Mesodermal cell (in vitro differentiated cells): ENCODE data around the gene TMEM201.

Experiments used
- H3K27ac ChIP-seq: 2 replicates; pipeline ENCODE4 v1.7.0; 2013; ENCODE audit warnings: mild to moderate bottlenecking, low read depth, low read length, moderate library complexity; ENCODE audit not compliant: severe bottlenecking
- H3K36me3 ChIP-seq: 2 replicates; pipeline ENCODE4 v1.7.1; 2013; ENCODE audit warnings: mild to moderate bottlenecking, low read length, moderate library complexity; ENCODE audit not compliant: control insufficient read depth, insufficient read depth
- H3K4me1 ChIP-seq: one replicate; pipeline ENCODE4 v1.7.1; 2013; ENCODE audit warnings: mild to moderate bottlenecking, low read length; ENCODE audit not compliant: insufficient read depth, control insufficient read depth, poor library complexity, severe bottlenecking
- H3K4me3 ChIP-seq: 2 replicates; pipeline ENCODE4 v1.7.0; 2013; ENCODE audit warnings: low read length, control low read depth, mild to moderate bottlenecking; ENCODE audit not compliant: insufficient read depth, poor library complexity, severe bottlenecking; ENCODE audit errors: extremely low read depth
- H3K9me3 ChIP-seq: 2 replicates; pipeline ENCODE4 v1.7.1; 2013; ENCODE audit warnings: mild to moderate bottlenecking, low read length, moderate library complexity; ENCODE audit not compliant: control insufficient read depth
- WGBS, 2 experiments: methylation state at CpG; one replicate each; pipeline ENCODE4 v1.1.5; 2013; ENCODE audit warnings: missing lambda C conversion rate in 2 of 2; ENCODE audit not compliant: insufficient coverage in 2 of 2; 5-methylcytosine and 5-hydroxymethylcytosine counted together

The TMEM201 gene

GRCh38 chr1:9646037-9646436 lies 57.3 kb downstream of the TMEM201 start:
- Histone ChIP-seq H3K27ac (no peak overlapping the region), H3K4me1 (no peaks in the 10 kb centered on the region), H3K4me3 (no peak overlapping the region), H3K9me3 (no peaks in the 10 kb centered on the region), H3K36me3 (no peaks in the 10 kb centered on the region)
- 91 to 97% methylated on average over 12 to 13 of the region's 13 CpGs for WGBS, 2 experiments

GRCh38 chr1:9648171-9648570 lies 59.5 kb downstream of the TMEM201 start:
- no peaks in the 10 kb centered on the region for H3K36me3 ChIP-seq
- no peak overlapping the region for H3K27ac ChIP-seq
- 87 to 92% methylated on average over 9 of the region's 10 CpGs for WGBS, 2 experiments

GRCh38 chr1:9649769-9650168 lies 61.1 kb downstream of the TMEM201 start:
- H3K4me3 ChIP-seq, result no peak overlapping the region
- H3K36me3 ChIP-seq, result no peaks in the 10 kb centered on the region
- 80 to 82% methylated on average over 1 of the region's 3 CpGs for WGBS, 2 experiments
- no peaks in the 10 kb centered on the region for H3K9me3 ChIP-seq
- no peak overlapping the region for H3K27ac ChIP-seq
- H3K4me1 ChIP-seq, result no peaks in the 10 kb centered on the region

More at GRCh38 chr1:9648171-9648570, 59.5 kb downstream of the TMEM201 start:
- Histone ChIP-seq H3K4me1 (no peaks in the 10 kb centered on the region), H3K9me3 (no peaks in the 10 kb centered on the region), H3K4me3 (no peak overlapping the region)

DNA sequence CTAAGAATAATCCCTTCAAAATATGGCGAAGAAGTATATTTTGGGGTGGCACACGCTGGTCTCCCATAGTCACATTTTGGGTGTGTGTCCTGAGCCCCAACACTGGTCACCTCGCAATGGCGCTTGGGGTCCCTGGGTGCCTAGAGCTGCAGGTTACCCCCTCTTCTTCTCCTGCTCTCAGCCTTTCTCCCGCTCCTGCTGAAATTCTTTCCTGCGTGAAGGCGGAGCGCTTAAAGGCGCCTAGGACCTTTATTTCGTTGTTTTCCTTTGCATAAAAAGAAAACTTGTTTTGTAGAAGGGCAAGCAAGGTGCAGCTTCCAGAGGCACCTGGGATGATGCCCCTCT lies 62.5 kb downstream of the TMEM201 start:
- no peaks in the 10 kb centered on the region for H3K9me3 ChIP-seq
- H3K4me3 ChIP-seq, result peak overlapping the region; percentile 41
- 41 to 90% methylated on average over 4 to 9 of the region's 10 CpGs for WGBS, 2 experiments
- no peak overlapping the region for H3K27ac ChIP-seq
- no peaks in the 10 kb centered on the region for H3K4me1 ChIP-seq
- H3K36me3 ChIP-seq, result no peaks in the 10 kb centered on the region

DNA sequence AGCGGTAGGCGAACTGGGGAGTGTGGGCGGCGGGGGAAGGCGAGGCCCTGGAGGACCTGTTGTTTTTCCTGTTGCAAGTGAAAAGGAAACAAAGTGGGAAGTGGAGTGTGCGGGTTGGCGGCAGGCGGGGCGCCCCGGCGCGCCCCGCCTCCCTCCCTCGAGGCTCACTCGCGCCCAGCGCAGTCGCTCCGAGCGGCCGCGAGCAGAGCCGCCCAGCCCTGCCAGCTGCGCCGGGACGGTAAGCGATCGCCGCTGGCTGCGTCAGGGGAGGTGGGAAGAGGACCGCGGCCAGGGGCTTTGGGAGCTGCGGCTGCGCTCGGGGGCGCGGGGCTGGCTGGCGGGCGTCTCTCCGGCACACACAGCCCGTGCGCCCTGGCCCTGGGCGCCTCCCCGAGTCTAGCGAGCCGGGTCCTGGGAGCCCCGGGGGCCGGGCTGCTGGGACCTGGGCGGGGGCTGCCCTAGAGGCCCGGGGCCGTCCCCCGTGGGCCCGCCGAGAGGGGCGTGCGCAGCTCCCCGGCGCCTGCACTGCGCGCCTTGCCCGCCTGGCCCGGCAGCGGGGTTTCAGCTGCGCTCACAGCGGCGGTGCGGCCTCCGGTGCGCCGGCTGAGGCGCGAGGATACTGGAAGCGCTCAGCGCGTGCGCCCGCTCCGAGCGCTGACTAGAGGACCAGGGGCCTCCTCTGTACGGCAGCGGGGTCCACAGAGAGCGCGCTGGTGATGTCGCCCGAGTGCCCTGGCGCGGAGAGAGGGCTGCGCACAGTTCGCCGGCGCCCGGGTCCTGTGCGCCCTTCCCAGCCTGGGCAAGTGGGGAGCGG lies 63.1 kb downstream of the TMEM201 start, which contains the start of gene PIK3CD:
Gene PIK3CD (plus strand): TSS at position 167 of the 814 bp plus-strand sequence. CDS start 58,725 bp downstream, outside the sequence.
- Histone ChIP-seq H3K36me3 (no peaks in the 10 kb centered on the region), H3K4me1 (no peaks in the 10 kb centered on the region), H3K27ac (no peak within 1 kb of the TSS), H3K9me3 (no peaks in the 10 kb centered on the region), H3K4me3 (peak within 1 kb of the TSS; percentile 41)
- WGBS, 2 experiments, result 1% methylated on average over 52 to 66 of the region's 94 CpGs

DNA sequence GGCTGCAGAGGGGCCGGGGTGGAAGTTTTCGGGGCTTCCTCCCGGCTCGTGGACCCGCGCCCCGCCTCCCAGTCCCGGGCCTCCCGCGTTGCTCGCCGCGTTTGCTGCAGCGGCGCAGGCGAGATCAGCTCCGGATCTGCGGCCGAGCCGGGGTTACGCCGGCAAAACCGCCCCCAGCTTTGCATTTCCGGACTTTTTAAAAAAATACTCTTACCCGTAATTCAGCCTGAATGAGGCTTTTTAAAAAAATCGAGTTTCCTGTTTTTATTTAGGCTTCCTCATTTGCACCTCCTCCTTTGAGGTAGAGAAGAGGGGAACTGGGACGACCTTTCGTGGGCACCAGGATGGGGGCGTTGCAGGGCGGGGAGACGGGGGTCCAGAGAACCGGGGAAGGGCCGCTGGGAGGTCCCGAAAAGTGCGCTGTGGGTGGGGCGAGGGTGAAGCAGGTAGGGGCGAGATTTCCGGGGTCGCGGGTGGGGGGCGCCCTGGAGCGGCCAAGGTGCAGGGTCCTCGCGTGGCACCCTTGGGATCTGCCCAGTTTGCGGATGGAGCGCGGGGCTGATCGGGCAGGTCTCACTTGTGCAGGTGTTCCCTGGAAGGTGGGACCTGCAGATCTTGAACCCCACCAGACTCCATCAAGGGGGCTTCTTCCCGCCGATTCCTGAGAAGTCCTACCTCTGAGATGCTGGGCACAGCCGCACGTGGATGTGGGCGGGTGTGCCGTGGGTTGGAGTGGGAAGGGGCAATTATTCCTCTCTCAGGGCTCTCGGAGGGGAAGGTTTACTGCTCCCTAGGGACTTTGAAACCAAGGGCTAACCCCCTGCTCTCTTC lies 63.9 kb downstream of the TMEM201 start:
- 20 to 35% methylated on average over 26 to 33 of the region's 55 CpGs for WGBS, 2 experiments
- H3K4me3 ChIP-seq, result peak overlapping the region; percentile 41
- H3K9me3 ChIP-seq, result no peaks in the 10 kb centered on the region

GRCh38 chr1:9653210-9653490 lies 64.4 kb downstream of the TMEM201 start:
- 70 to 79% methylated on average over 5 to 9 of the region's 11 CpGs for WGBS, 2 experiments
- H3K4me3 ChIP-seq, result no peak overlapping the region
- no peaks in the 10 kb centered on the region for H3K36me3 ChIP-seq
- no peak overlapping the region for H3K27ac ChIP-seq
- no peaks in the 10 kb centered on the region for H3K4me1 ChIP-seq
- no peaks in the 10 kb centered on the region for H3K9me3 ChIP-seq

More for the DNA sequence above, 63.9 kb downstream of the TMEM201 start:
- no peaks in the 10 kb centered on the region for H3K4me1 ChIP-seq
- H3K36me3 ChIP-seq, result no peaks in the 10 kb centered on the region
- H3K27ac ChIP-seq, result no peak overlapping the region

DNA sequence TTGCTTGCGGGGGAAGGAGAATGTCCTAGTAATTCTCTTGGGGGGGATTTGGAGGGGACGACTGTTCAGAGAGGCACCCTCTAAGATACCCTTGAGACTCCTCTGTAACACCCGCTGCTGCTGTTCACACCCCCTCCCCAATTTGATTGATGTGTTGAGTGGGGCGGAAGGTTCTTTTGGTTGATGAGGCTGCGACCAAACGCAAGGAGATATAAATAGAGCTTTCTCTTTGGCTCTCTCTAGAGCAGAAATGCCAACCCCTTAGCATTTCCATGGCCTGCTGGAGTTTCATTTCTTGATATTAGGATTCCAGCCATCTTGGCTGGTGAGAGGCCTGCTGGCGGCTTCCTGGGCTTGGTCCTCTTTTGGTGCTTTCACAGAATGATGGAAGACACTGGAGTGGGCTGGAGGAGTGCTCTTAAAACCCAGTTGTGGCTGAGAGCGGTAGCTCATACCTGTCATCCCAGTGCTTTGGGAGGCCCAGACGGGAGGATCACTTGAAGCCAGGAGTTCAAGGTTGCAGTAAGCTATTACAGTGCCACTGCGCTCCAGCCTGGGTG lies 64.9 kb downstream of the TMEM201 start:
- Histone ChIP-seq H3K27ac (no peak overlapping the region), H3K4me3 (no peak overlapping the region), H3K36me3 (no peaks in the 10 kb centered on the region), H3K4me1 (no peaks in the 10 kb centered on the region), H3K9me3 (no peaks in the 10 kb centered on the region)
- WGBS, 2 experiments, result 84 to 94% methylated on average over 4 of the region's 10 CpGs

GRCh38 chr1:9654051-9654833 lies 65.5 kb downstream of the TMEM201 start:
- Histone ChIP-seq H3K27ac (no peak overlapping the region), H3K4me1 (no peaks in the 10 kb centered on the region), H3K4me3 (no peak overlapping the region), H3K9me3 (no peaks in the 10 kb centered on the region), H3K36me3 (no peaks in the 10 kb centered on the region)
- 90 to 94% methylated on average over 21 to 25 of the region's 25 CpGs for WGBS, 2 experiments
